COLO829 (cell line): ENCODE measurements around the gene CRYBG3.
"Not testable (repeated sequence)": the region's sequence is repeated elsewhere in the genome, so short reads cannot be mapped to it uniquely, and the experiment has no call there.

Experiments used
- DNase-seq: peaks from one replicate; pipeline ENCODE4 v3.0.0; 2012; ENCODE audit warnings: low spot score

The CRYBG3 gene

GRCh38 chr3:97899331-97899730 lies 77.5 kb downstream of the CRYBG3 start:
- no peak for DNase-seq

GRCh38 chr3:97901313-97902248 lies 79.8 kb downstream of the CRYBG3 start:
- no peak for DNase-seq

GRCh38 chr3:97909830-97910229 lies 88.0 kb downstream of the CRYBG3 start:
- DNase-seq = not testable (repeated sequence)

- DNase-seq = not testable (repeated sequence)
Observed at GRCh38 chr3:97910236-97910831, 88.5 kb downstream of the CRYBG3 start.

- no peak for DNase-seq
Observed at GRCh38 chr3:97910931-97911351, 89.1 kb downstream of the CRYBG3 start.

- DNase-seq = no peak
Observed at GRCh38 chr3:97911459-97911858, 89.6 kb downstream of the CRYBG3 start.

- DNase-seq = no peak
Observed at GRCh38 chr3:97914388-97914787, 92.6 kb downstream of the CRYBG3 start.

- DNase-seq = no peak
Observed at GRCh38 chr3:97916576-97916975, 94.8 kb downstream of the CRYBG3 start.

GRCh38 chr3:97917813-97918536 lies 96.2 kb downstream of the CRYBG3 start:
- no peak for DNase-seq

- DNase-seq = no peak
Observed at GRCh38 chr3:97927704-97928103, 105.9 kb downstream of the CRYBG3 start.

- no peak for DNase-seq
Observed at GRCh38 chr3:97928986-97929385, 107.2 kb downstream of the CRYBG3 start.

GRCh38 chr3:97930018-97930417 lies 108.2 kb downstream of the CRYBG3 start:
- no peak for DNase-seq

GRCh38 chr3:97931218-97931617 lies 109.4 kb downstream of the CRYBG3 start:
- no peak for DNase-seq

GRCh38 chr3:97932387-97932801 lies 110.6 kb downstream of the CRYBG3 start:
- no peak for DNase-seq

GRCh38 chr3:97934980-97935695 lies 113.3 kb downstream of the CRYBG3 start:
- no peak for DNase-seq

GRCh38 chr3:97935842-97936241 lies 114.0 kb downstream of the CRYBG3 start:
- DNase-seq = no peak

GRCh38 chr3:97937205-97937604 lies 115.4 kb downstream of the CRYBG3 start:
- DNase-seq = no peak

GRCh38 chr3:97938444-97938843 lies 116.6 kb downstream of the CRYBG3 start:
- DNase-seq = no peak

GRCh38 chr3:97939401-97939800 lies 117.6 kb downstream of the CRYBG3 start:
- no peak for DNase-seq

GRCh38 chr3:97940034-97940433 lies 118.2 kb downstream of the CRYBG3 start:
- DNase-seq = no peak

GRCh38 chr3:97942801-97943546 lies 121.2 kb downstream of the CRYBG3 start:
- DNase-seq = peak; percentile 48
